ENCODE results near the gene C9orf153. TPM values are rescaled to one million over a fixed set of nuclear protein-coding genes. Genes with fewer than 3 reads are reported as not detected.

C9orf153 gene
- total and polyA plus RNA-seq, 2 experiments from 2014 or later: 0.29 TPM; not detected in 1

DNA sequence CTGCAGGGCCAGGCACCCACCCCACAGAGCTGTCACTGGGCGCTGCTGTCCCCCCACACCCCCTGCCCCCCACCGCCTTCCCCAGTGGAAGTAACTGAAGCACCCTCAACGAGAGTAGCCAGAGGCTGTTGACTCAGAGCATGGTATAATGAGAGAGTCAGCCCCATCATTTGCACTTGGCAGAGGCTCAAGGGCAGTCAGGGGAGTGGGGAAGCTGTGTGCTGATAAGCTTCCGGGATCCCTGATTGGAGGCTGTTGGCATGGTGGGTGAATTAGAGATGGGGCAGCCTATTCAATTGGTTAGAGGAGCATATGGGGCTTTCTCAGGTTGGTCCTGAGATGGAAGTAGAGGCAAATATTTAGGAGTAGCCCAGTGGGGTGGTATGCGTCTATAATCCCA lies 83.0 kb downstream of the C9orf153 start:
- H3K79me2 ChIP-seq (replicated peaks; ENCODE audit: insufficient read depth): no peaks in the 10 kb centered on the region
- Mint-ChIP-seq H3K4me1 (peaks cover 23% of the 10 kb centered on the region), H3K4me3 (no peak overlapping the region), H3K27me3 (ENCODE audit: insufficient read depth, low read depth, poor library complexity) (no peaks in the 10 kb centered on the region), H3K36me3 (ENCODE audit: low read depth) (no peaks in the 10 kb centered on the region), H3K27ac (no peak overlapping the region), H3K9me3 (no peaks in the 10 kb centered on the region)
- no peaks in the 10 kb centered on the region for H3F3A ChIP-seq (replicated peaks; ENCODE audit: low read depth)
- H3K9me2 ChIP-seq (ENCODE audit: insufficient read depth): 0 out of 2 replicates have a peak, but pooled peaks cover 5% of the 10 kb centered on the region
- H3K36me3 ChIP-seq (ENCODE audit: insufficient read depth): no peaks in the 10 kb centered on the region
- no peak overlapping the region for H3K4me3 ChIP-seq
- no peaks in the 10 kb centered on the region for H3K27me3 ChIP-seq (ENCODE audit: insufficient read depth)
- H4K20me1 ChIP-seq (replicated peaks; ENCODE audit: insufficient read depth): no peaks in the 10 kb centered on the region
- no peak overlapping the region for H3K27ac ChIP-seq (ENCODE audit: low read depth)
- peak; percentile 21; the same call in 1 of the 3 replicates for ATAC-seq
- DNase-seq (ENCODE audit: low spot score): no peak
- no peak for TF ChIP-seq JUNB (IDR thresholded peaks at IDR 0.05; ENCODE audit: unreplicated experiment)
- H3K4me2 ChIP-seq: no peak overlapping the region
- H2AFZ ChIP-seq: no peak overlapping the region
- H3K4me1 ChIP-seq (ENCODE audit: insufficient read depth): peaks cover 7% of the 10 kb centered on the region

DNA sequence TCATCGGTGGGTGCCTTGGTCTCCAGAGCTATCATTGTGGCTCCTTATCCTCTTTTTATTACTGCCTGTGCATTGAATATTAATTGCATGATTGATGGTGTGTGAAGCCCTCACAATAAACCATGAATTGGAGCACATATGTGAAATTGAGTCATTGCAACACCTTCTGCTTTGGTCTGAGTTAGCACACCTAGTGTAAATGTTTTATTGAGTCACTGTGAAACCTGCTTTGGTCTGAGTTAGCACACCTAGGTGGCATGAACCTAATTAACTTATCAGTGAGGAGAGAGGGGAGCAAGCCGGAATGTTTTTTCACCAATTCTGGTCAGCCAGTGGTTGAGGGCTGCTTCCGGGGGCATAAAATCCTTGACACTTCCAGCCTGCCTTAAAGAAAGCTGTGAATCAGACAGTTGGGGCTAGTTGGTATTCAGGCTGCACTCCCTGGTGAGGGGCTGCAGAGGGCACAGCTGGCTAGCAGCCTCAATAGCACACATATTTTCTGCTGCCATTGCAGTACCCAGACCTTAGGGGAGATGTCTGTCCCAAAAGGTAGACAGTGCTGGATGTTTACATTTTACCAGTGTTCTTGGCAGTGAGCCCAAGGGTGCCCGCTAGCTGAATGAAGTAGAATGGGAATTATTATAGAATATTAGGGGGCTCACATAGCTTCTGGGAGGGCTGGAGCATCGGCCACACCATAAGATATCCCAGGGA lies 83.6 kb downstream of the C9orf153 start:
- peaks cover 4% of the 10 kb centered on the region for H3K4me1 ChIP-seq (ENCODE audit: insufficient read depth)
- no peak overlapping the region for H3K27ac Mint-ChIP-seq
- H3F3A ChIP-seq (replicated peaks; ENCODE audit: low read depth): no peaks in the 10 kb centered on the region
- TF ChIP-seq POLR2AphosphoS5 (IDR thresholded peaks at IDR 0.05; ENCODE audit: low read depth): no peak
- TF ChIP-seq, protein P1, sequence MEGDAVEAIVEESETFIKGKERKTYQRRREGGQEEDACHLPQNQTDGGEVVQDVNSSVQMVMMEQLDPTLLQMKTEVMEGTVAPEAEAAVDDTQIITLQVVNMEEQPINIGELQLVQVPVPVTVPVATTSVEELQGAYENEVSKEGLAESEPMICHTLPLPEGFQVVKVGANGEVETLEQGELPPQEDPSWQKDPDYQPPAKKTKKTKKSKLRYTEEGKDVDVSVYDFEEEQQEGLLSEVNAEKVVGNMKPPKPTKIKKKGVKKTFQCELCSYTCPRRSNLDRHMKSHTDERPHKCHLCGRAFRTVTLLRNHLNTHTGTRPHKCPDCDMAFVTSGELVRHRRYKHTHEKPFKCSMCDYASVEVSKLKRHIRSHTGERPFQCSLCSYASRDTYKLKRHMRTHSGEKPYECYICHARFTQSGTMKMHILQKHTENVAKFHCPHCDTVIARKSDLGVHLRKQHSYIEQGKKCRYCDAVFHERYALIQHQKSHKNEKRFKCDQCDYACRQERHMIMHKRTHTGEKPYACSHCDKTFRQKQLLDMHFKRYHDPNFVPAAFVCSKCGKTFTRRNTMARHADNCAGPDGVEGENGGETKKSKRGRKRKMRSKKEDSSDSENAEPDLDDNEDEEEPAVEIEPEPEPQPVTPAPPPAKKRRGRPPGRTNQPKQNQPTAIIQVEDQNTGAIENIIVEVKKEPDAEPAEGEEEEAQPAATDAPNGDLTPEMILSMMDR (conservative IDR thresholded peaks at IDR 0.05; ENCODE audit: low read depth in 2 of 2): 0 out of 4 replicates have a peak, but pooled peaks of 1 of the 2 experiments have one; percentile 9
- H3K79me2 ChIP-seq (replicated peaks; ENCODE audit: insufficient read depth): no peaks in the 10 kb centered on the region
- no peaks in the 10 kb centered on the region for H4K20me1 ChIP-seq (replicated peaks; ENCODE audit: insufficient read depth)
- no peaks in the 10 kb centered on the region for H3K36me3 ChIP-seq (ENCODE audit: insufficient read depth)
- no peaks in the 10 kb centered on the region for H3K9me3 Mint-ChIP-seq
- H3K9me2 ChIP-seq (ENCODE audit: insufficient read depth): 0 out of 2 replicates have a peak, but pooled peaks cover 5% of the 10 kb centered on the region
- H3K36me3 Mint-ChIP-seq (ENCODE audit: low read depth): no peaks in the 10 kb centered on the region
- no peak overlapping the region for H2AFZ ChIP-seq
- ATAC-seq: peak; percentile 66
- H3K4me3 Mint-ChIP-seq: no peak overlapping the region
- no peak overlapping the region for H3K4me2 ChIP-seq
- DNase-seq (ENCODE audit: low spot score): no peak
- no peaks in the 10 kb centered on the region for H3K27me3 Mint-ChIP-seq (ENCODE audit: insufficient read depth, low read depth, poor library complexity)
- H3K27me3 ChIP-seq (ENCODE audit: insufficient read depth): no peaks in the 10 kb centered on the region
- H3K4me1 Mint-ChIP-seq: peaks cover 20% of the 10 kb centered on the region
- H3K4me3 ChIP-seq: no peak overlapping the region
- H3K27ac ChIP-seq (ENCODE audit: low read depth): no peak overlapping the region

DNA sequence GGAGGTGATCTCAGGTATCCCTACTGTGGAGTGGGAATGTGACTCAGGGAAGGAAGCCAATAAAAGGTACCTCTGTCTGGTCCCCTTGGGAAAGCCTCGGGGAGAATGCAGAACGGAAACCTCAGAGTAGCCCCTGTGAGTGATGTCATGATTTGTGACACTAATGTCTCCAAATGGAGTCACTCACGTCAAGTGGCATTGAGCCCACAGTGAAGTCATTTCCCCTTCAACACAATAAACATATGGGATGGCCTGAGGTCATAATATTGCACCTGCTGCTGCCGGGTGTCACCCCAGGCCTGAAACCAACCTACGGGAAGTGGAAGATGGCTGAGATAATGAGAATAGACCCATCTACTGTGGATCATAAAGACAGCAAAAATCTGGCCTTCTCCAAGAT lies 84.2 kb downstream of the C9orf153 start:
- no peaks in the 10 kb centered on the region for H4K20me1 ChIP-seq (replicated peaks; ENCODE audit: insufficient read depth)
- Mint-ChIP-seq H3K4me3 (no peak overlapping the region), H3K9me3 (no peaks in the 10 kb centered on the region), H3K36me3 (ENCODE audit: low read depth) (no peaks in the 10 kb centered on the region), H3K4me1 (peaks cover 14% of the 10 kb centered on the region), H3K27me3 (ENCODE audit: insufficient read depth, low read depth, poor library complexity) (no peaks in the 10 kb centered on the region), H3K27ac (no peak overlapping the region)
- H3K27ac ChIP-seq (ENCODE audit: low read depth): no peak overlapping the region
- TF ChIP-seq ZNF114 (CRISPR knock-in tag; IDR thresholded peaks at IDR 0.05) (no peak), EZH2 (IDR thresholded peaks at IDR 0.05; ENCODE audit: low read depth, unreplicated experiment) (no peak), STAT1 (IDR thresholded peaks at IDR 0.05; ENCODE audit: unreplicated experiment) (no peak)
- H3K36me3 ChIP-seq (ENCODE audit: insufficient read depth): no peaks in the 10 kb centered on the region
- H3K4me1 ChIP-seq (ENCODE audit: insufficient read depth): no peaks in the 10 kb centered on the region
- no peaks in the 10 kb centered on the region for H3F3A ChIP-seq (replicated peaks; ENCODE audit: low read depth)
- no peak overlapping the region for H2AFZ ChIP-seq
- H3K9me2 ChIP-seq (ENCODE audit: insufficient read depth): 0 out of 2 replicates have a peak, but pooled peaks cover 1% of the 10 kb centered on the region
- DNase-seq (ENCODE audit: low spot score): no peak
- H3K4me3 ChIP-seq: no peak overlapping the region
- H3K4me2 ChIP-seq: no peak overlapping the region
- no peak for ATAC-seq
- H3K27me3 ChIP-seq (ENCODE audit: insufficient read depth): no peaks in the 10 kb centered on the region
- no peaks in the 10 kb centered on the region for H3K79me2 ChIP-seq (replicated peaks; ENCODE audit: insufficient read depth)

Small RNAs within 50 kb of the gene (small RNA-seq; reads per million reads assigned to genes)
- not detected for gene AL137849.1 (ENCODE audit: low replicate concordance)
- gene RN7SKP264 (ENCODE audit: low replicate concordance): 0.07 reads per million

Other genes starting within 250 kb of the C9orf153 start
- gene GOLM1, start 160.1 kb downstream of the C9orf153 start, total RNA-seq (2014; rRNA removed; shearing (Covaris generic)): 82.1 and 92.4 TPM in 2 replicates
- gene GOLM1, start 160.1 kb downstream of the C9orf153 start, polyA plus RNA-seq (2016; fragmentation: Nextera tagmentation; extraction: Ambion mirVana): 50.3 and 58.3 TPM in 2 replicates
- gene ISCA1, start 22.9 kb upstream of the C9orf153 start, total RNA-seq (2014; rRNA removed; shearing (Covaris generic)): 61.0 and 65.4 TPM in 2 replicates
- gene ISCA1, start 22.9 kb upstream of the C9orf153 start, polyA plus RNA-seq (2016; fragmentation: Nextera tagmentation; extraction: Ambion mirVana): 43.7 and 54.9 TPM in 2 replicates
- 23.8 and 28.4 TPM in 2 replicates for gene TUT7, start 94.8 kb upstream of the C9orf153 start, total RNA-seq (2014; rRNA removed; shearing (Covaris generic))
- gene TUT7, start 94.8 kb upstream of the C9orf153 start, polyA plus RNA-seq (2016; fragmentation: Nextera tagmentation; extraction: Ambion mirVana): 15.0 and 21.4 TPM in 2 replicates

All from GM23338 (cell line).